Mesothelial cell of epicardium (in vitro differentiated cells): ENCODE results near the gene TMTC4. TPM values are rescaled to one million over a fixed set of nuclear protein-coding genes. Genes with fewer than 3 reads are reported as not detected.

Source experiments
- DNase-seq, 2 experiments: peaks; one replicate each; pipeline ENCODE4 v3.0.0; 2021; ENCODE audit warnings: low spot score in 2 of 2; ENCODE audit not compliant: unreplicated experiment in 2 of 2
- H3K27ac Mint-ChIP-seq: 2 replicates; pipeline ENCODE4 v1.8.0; 2021; ENCODE audit warnings: mixed read lengths
- H3K27me3 Mint-ChIP-seq: 2 replicates; pipeline ENCODE4 v1.8.0; 2021; ENCODE audit warnings: low read depth, mixed read lengths
- H3K36me3 Mint-ChIP-seq: 2 replicates; pipeline ENCODE4 v1.8.0; 2021; ENCODE audit warnings: mixed read lengths
- H3K4me1 Mint-ChIP-seq: 2 replicates; pipeline ENCODE4 v1.8.0; 2021; ENCODE audit warnings: mixed read lengths
- H3K4me3 Mint-ChIP-seq: 2 replicates; pipeline ENCODE4 v1.8.0; 2021; ENCODE audit warnings: mild to moderate bottlenecking, moderate library complexity, mixed read lengths
- H3K9me3 Mint-ChIP-seq: 2 replicates; pipeline ENCODE4 v1.8.0; 2021; ENCODE audit warnings: mixed read lengths
- CTCF ChIP-seq: fragments of 200-600 bp; sonication (generic); IDR thresholded peaks from one replicate; pipeline ENCODE4 v1.5.0; 2021; ENCODE audit warnings: antibody characterized with exemption; ENCODE audit not compliant: unreplicated experiment
- total RNA-seq: library from RNA; stranded (reverse); gene quantifications from 3 replicates; pipeline ENCODE4 v1.2.1, GENCODE V29; 2021

The TMTC4 gene
- total RNA-seq, 1 donor from 2014 or later: 37.5 TPM

- Mint-ChIP-seq H3K36me3 (peaks cover 5% of the 10 kb centered on the region), H3K4me3 (no peak overlapping the region), H3K27ac (no peak overlapping the region), H3K4me1 (peaks cover 8% of the 10 kb centered on the region), H3K27me3 (no peaks in the 10 kb centered on the region), H3K9me3 (no peaks in the 10 kb centered on the region)
- DNase-seq: no peak
- TF ChIP-seq CTCF: no peak
Observed at GRCh38 chr13:100600915-100601314, 73.7 kb downstream of the TMTC4 start.

GRCh38 chr13:100600461-100600860 is 74.1 kb downstream of the TMTC4 start:
- peaks cover 5% of the 10 kb centered on the region for H3K36me3 Mint-ChIP-seq
- no peak overlapping the region for H3K27ac Mint-ChIP-seq
- no peak for DNase-seq
- no peak for TF ChIP-seq CTCF
- H3K27me3 Mint-ChIP-seq: no peaks in the 10 kb centered on the region
- no peak overlapping the region for H3K4me3 Mint-ChIP-seq
- H3K9me3 Mint-ChIP-seq: no peaks in the 10 kb centered on the region
- peaks cover 8% of the 10 kb centered on the region for H3K4me1 Mint-ChIP-seq

- no peaks in the 10 kb centered on the region for H3K36me3 Mint-ChIP-seq
- DNase-seq: no peak
- no peak overlapping the region for H3K27ac Mint-ChIP-seq
- no peak overlapping the region for H3K4me3 Mint-ChIP-seq
- H3K9me3 Mint-ChIP-seq: no peaks in the 10 kb centered on the region
- no peaks in the 10 kb centered on the region for H3K4me1 Mint-ChIP-seq
- no peak for TF ChIP-seq CTCF
- H3K27me3 Mint-ChIP-seq: no peaks in the 10 kb centered on the region
Observed at GRCh38 chr13:100597253-100597652, 77.3 kb downstream of the TMTC4 start.

GRCh38 chr13:100596516-100596915 is 78.1 kb downstream of the TMTC4 start:
- no peaks in the 10 kb centered on the region for H3K27me3 Mint-ChIP-seq
- H3K4me3 Mint-ChIP-seq: no peak overlapping the region
- no peak overlapping the region for H3K27ac Mint-ChIP-seq
- no peaks in the 10 kb centered on the region for H3K9me3 Mint-ChIP-seq
- no peaks in the 10 kb centered on the region for H3K4me1 Mint-ChIP-seq
- H3K36me3 Mint-ChIP-seq: no peaks in the 10 kb centered on the region
- TF ChIP-seq CTCF: no peak
- no peak for DNase-seq

- no peak overlapping the region for H3K4me3 Mint-ChIP-seq
- H3K4me1 Mint-ChIP-seq: no peaks in the 10 kb centered on the region
- no peaks in the 10 kb centered on the region for H3K9me3 Mint-ChIP-seq
- no peak for DNase-seq
- no peak overlapping the region for H3K27ac Mint-ChIP-seq
- TF ChIP-seq CTCF: no peak
- no peaks in the 10 kb centered on the region for H3K36me3 Mint-ChIP-seq
- H3K27me3 Mint-ChIP-seq: no peaks in the 10 kb centered on the region
Observed at GRCh38 chr13:100594731-100595130, 79.9 kb downstream of the TMTC4 start.

- no peak for TF ChIP-seq CTCF
- Mint-ChIP-seq H3K36me3 (no peaks in the 10 kb centered on the region), H3K27ac (no peak overlapping the region), H3K4me1 (no peaks in the 10 kb centered on the region), H3K4me3 (no peak overlapping the region), H3K9me3 (no peaks in the 10 kb centered on the region), H3K27me3 (no peaks in the 10 kb centered on the region)
- DNase-seq: no peak
Observed at GRCh38 chr13:100594255-100594654, 80.3 kb downstream of the TMTC4 start.
